ENCODE results near the gene CYB561. TPM values are rescaled to one million over a fixed set of nuclear protein-coding genes. Genes with fewer than 3 reads are reported as not detected.

CYB561 gene
- total and polyA plus RNA-seq, 2 of the 4 experiments (the other 2 are of a cell fraction): 2.5 to 3.0 TPM

- H3K27ac ChIP-seq (ENCODE audit: insufficient read depth, low read length): no peak overlapping the region
- no peaks in the 10 kb centered on the region for H3K9me3 ChIP-seq (ENCODE audit: control insufficient read depth, insufficient read depth, low read length)
- no peaks in the 10 kb centered on the region for H4K20me1 ChIP-seq (ENCODE audit: insufficient read depth, low read length)
- no peaks in the 10 kb centered on the region for H3K79me1 ChIP-seq (ENCODE audit: low read depth in 1 of 2, low read length in 2 of 2)
- dilution Hi-C loops (cut with HindIII; ENCODE audit: low sequenced_read_pairs, unreplicated experiment): no loop called here
- H2AK5ac ChIP-seq (ENCODE audit: low read depth, low read length): no peak overlapping the region
- no peak overlapping the region for H2AK9ac ChIP-seq (replicated peaks; ENCODE audit: low read depth, low read length, poor library complexity)
- BruUV-seq (replicated peaks): no TSS peak
- H2AFZ ChIP-seq (replicated peaks; ENCODE audit: low read length, poor library complexity): no peak overlapping the region
- H3K56ac ChIP-seq (ENCODE audit: extremely low read depth, insufficient read depth, low read length): no peak overlapping the region
- H3K14ac ChIP-seq (replicated peaks; ENCODE audit: low read depth, low read length): no peak overlapping the region
- H3K9me1 ChIP-seq (ENCODE audit: insufficient read depth, low read length): peaks cover 17% of the 10 kb centered on the region
- 0 out of 2 replicates have a peak overlapping the region, but pooled peaks have one; percentile 1 for H3K4ac ChIP-seq (ENCODE audit: low read depth, low read length)
- in situ Hi-C loops (cut with MboI; ENCODE audit: low sequenced_read_pairs): no loop called here
- peaks cover 21% of the 10 kb centered on the region for H3K4me1 ChIP-seq (ENCODE audit: control insufficient read depth, insufficient read depth, low read length)
- no peak overlapping the region for H4K5ac ChIP-seq (ENCODE audit: low read depth, low read length)
- POLR2A ChIA-PET (ENCODE audit: unreplicated experiment): no interaction called here
- H3K4me2 ChIP-seq (ENCODE audit: low read depth, low read length): no peak overlapping the region
- H2BK5ac ChIP-seq (ENCODE audit: low read depth, low read length, poor library complexity, severe bottlenecking): no peak overlapping the region
- WGBS, 2 experiments (ENCODE audit: extremely low coverage in 2 of 2, insufficient read length in 1 of 2): no CpG with 5 or more reads among the region's 6 CpGs
- H3K23ac ChIP-seq (ENCODE audit: low read depth, low read length): no peak overlapping the region
- no peak overlapping the region for H2BK120ac ChIP-seq (ENCODE audit: low read depth, low read length)
- no peak for TF ChIP-seq POLR2A (IDR thresholded peaks at IDR 0.05; ENCODE audit: low read depth, low read length)
- no peak overlapping the region for H3K18ac ChIP-seq (ENCODE audit: low read depth, low read length)
- H4K8ac ChIP-seq (ENCODE audit: low read depth in 2 of 2, low read length in 2 of 2): no peak overlapping the region
- peaks cover 9% of the 10 kb centered on the region; the same call in 1 of the 2 replicates for H3K27me3 ChIP-seq (ENCODE audit: control insufficient read depth, insufficient read depth, low read length)
- ATAC-seq (ENCODE audit: low read depth) (no peak), DNase-seq (no peak)
- no peak overlapping the region; the same call in 2 of the 3 replicates for H2BK15ac ChIP-seq (ENCODE audit: low read depth, low read length)
- H3K36me3 ChIP-seq (ENCODE audit: control insufficient read depth, insufficient read depth, low read length): no peaks in the 10 kb centered on the region
- CTCF ChIA-PET: no interaction called here
- no peak overlapping the region for H4K91ac ChIP-seq (ENCODE audit: insufficient read depth, low read depth, low read length)
- no peak overlapping the region for H2BK20ac ChIP-seq (ENCODE audit: low read depth, low read length)
- H3K9ac ChIP-seq (ENCODE audit: low read depth, low read length): no peak overlapping the region
- intact Hi-C loops (cut with micrococcal nuclease): no loop called here
- no peak overlapping the region for H3K4me3 ChIP-seq (ENCODE audit: insufficient read depth, low read depth, low read length)
Measured at GRCh38 chr17:63492940-63493339, 46.8 kb upstream of the CYB561 start.

All from IMR-90 (cell line).